VCaP (cell line): Measurements from ENCODE around the gene TLCD2.
"Not testable (repeated sequence)": the region's sequence is repeated elsewhere in the genome, so short reads cannot be mapped to it uniquely, and the experiment has no call there.

ENCODE experiments used
- H3K27ac ChIP-seq: fragments of 450-650 bp; 2 replicates; pipeline ENCODE4 v1.5.1; 2017
- CTCF ChIP-seq: fragments of 450-650 bp; conservative IDR thresholded peaks from 2 replicates; pipeline ENCODE4 v1.5.1; 2017; ENCODE audit warnings: mild to moderate bottlenecking, moderate library complexity

Gene TLCD2

GRCh38 chr17:1686086-1686485 lies 24.1 kb downstream of the TLCD2 start:
- no peak for TF ChIP-seq CTCF
- peak overlapping the region; percentile 100; the same call in 1 of the 2 replicates for H3K27ac ChIP-seq

GRCh38 chr17:1684378-1685189 lies 25.6 kb downstream of the TLCD2 start, which contains the start of gene PRPF8:
PRPF8 (minus strand) TSS chr17:1684867; CDS start chr17:1684571, 296 bp downstream.
- TF ChIP-seq CTCF: no peak
- H3K27ac ChIP-seq: peak within 1 kb of the TSS; percentile 100

GRCh38 chr17:1683459-1683858 lies 26.7 kb downstream of the TLCD2 start:
- no peak for TF ChIP-seq CTCF
- peak overlapping the region; percentile 100 for H3K27ac ChIP-seq

- H3K27ac ChIP-seq: no peak overlapping the region
- TF ChIP-seq CTCF: no peak
These were observed 33.8 kb downstream of the TLCD2 start for GRCh38 chr17:1676401-1676800.

- TF ChIP-seq CTCF: no peak
- H3K27ac ChIP-seq: no peak overlapping the region
These were observed 37.0 kb downstream of the TLCD2 start for GRCh38 chr17:1673041-1673785.

- H3K27ac ChIP-seq: not testable (repeated sequence)
These were observed 46.2 kb downstream of the TLCD2 start for GRCh38 chr17:1663934-1664333.

- H3K27ac ChIP-seq: no peak overlapping the region
- TF ChIP-seq CTCF: no peak
These were observed 49.1 kb downstream of the TLCD2 start for GRCh38 chr17:1661045-1661444.
